HFFc6 (cell line): Measurements from ENCODE around the gene NBEAL2. TPM values are rescaled to one million over a fixed set of nuclear protein-coding genes. Genes with fewer than 3 reads are reported as not detected.

Experiments
- DNase-seq: peaks from one replicate; pipeline ENCODE4 v3.0.0-alpha.2; 2018
- H3K27ac Mint-ChIP-seq: 2 replicates; pipeline ENCODE4 v1.8.0; 2020; ENCODE audit warnings: mild to moderate bottlenecking, mixed read lengths
- H3K27me3 Mint-ChIP-seq: 2 replicates; pipeline ENCODE4 v1.8.0; 2021; ENCODE audit warnings: mild to moderate bottlenecking, moderate library complexity, mixed read lengths; ENCODE audit not compliant: insufficient read depth
- H3K36me3 Mint-ChIP-seq: 2 replicates; pipeline ENCODE4 v1.8.0; 2021; ENCODE audit warnings: low read depth, mixed read lengths
- H3K4me1 Mint-ChIP-seq: 2 replicates; pipeline ENCODE4 v1.8.0; 2020; ENCODE audit warnings: low read depth, mixed read lengths
- H3K4me3 Mint-ChIP-seq: 2 replicates; pipeline ENCODE4 v1.8.0; 2020; ENCODE audit warnings: mild to moderate bottlenecking, moderate library complexity, mixed read lengths
- H3K9me3 Mint-ChIP-seq: 2 replicates; pipeline ENCODE4 v1.8.0; 2020; ENCODE audit warnings: mild to moderate bottlenecking, mixed read lengths
- CTCF ChIP-seq: fragments of 200-600 bp; sonication (generic); IDR thresholded peaks from 2 replicates; pipeline ENCODE4 v1.5.0; 2021; ENCODE audit warnings: antibody characterized with exemption, mild to moderate bottlenecking
- total RNA-seq, 6 experiments: library from RNA; stranded (reverse); fragmentation: NEBNext Ultra II Directional; extraction: Animal tissue kit (Norgen Biotek cat#: 25700); gene quantifications; 2 replicates in 1 of 6; 3 replicates in 5 of 6; pipeline ENCODE4 v1.2.3, GENCODE V29; 2021

NBEAL2 gene
- total RNA-seq, 6 experiments from 2014 or later, result 5.3 to 7.6 (median 5.8) TPM

GRCh38 chr3:46957092-46957820, 22.2 kb upstream of the NBEAL2 start:
- TF ChIP-seq CTCF, result no peak
- peaks cover 70% of the 10 kb centered on the region for H3K4me1 Mint-ChIP-seq
- H3K36me3 Mint-ChIP-seq, result no peaks in the 10 kb centered on the region
- H3K9me3 Mint-ChIP-seq, result no peaks in the 10 kb centered on the region
- DNase-seq, result no peak
- no peak overlapping the region for H3K4me3 Mint-ChIP-seq
- H3K27me3 Mint-ChIP-seq, result no peaks in the 10 kb centered on the region; the same call in 1 of the 2 replicates
- no peak overlapping the region for H3K27ac Mint-ChIP-seq

DNA sequence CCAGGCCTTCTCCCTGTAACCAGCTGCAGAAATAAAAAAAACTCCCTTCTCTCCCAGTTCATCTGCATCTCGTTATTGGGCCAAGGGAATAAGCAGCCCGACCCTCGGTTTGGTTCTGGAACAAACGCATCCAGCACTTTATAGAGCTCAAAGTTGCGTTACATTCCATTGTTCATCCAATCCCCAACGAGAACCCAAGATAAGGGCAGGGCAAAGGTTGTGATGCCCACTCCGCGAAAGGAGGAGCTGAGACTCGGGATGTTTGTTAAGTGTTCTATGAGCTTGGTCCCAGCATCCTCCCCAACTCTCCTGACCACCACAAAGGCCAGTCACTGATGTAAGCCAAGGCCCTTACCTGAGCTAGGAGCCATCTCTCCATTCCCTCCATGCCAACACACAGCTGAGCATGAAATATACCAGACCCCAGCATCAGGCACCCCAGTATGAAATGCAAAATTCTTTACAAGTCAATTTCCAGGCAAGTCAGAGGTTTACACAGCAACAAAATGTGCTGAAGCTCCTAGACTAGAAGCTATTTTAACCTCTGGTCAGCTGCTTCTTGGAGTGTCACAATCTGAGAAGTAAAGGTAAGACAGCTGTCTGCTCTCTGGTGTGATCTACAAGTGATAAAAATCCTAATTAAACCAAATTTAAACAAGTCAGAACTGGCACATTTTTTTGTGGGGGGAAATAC, 20.9 kb upstream of the NBEAL2 start:
- Mint-ChIP-seq H3K27ac (peak overlapping the region; percentile 70), H3K36me3 (no peaks in the 10 kb centered on the region), H3K27me3 (no peaks in the 10 kb centered on the region; the same call in 1 of the 2 replicates), H3K4me1 (peaks cover 67% of the 10 kb centered on the region), H3K4me3 (no peak overlapping the region), H3K9me3 (no peaks in the 10 kb centered on the region)
- DNase-seq, result no peak
- no peak for TF ChIP-seq CTCF

GRCh38 chr3:46959161-46959511, 20.3 kb upstream of the NBEAL2 start:
- Mint-ChIP-seq H3K36me3 (no peaks in the 10 kb centered on the region), H3K9me3 (no peaks in the 10 kb centered on the region), H3K27ac (peak overlapping the region; percentile 70), H3K27me3 (no peaks in the 10 kb centered on the region; the same call in 1 of the 2 replicates), H3K4me3 (no peak overlapping the region), H3K4me1 (peaks cover 61% of the 10 kb centered on the region)
- TF ChIP-seq CTCF, result no peak
- no peak for DNase-seq

GRCh38 chr3:46960081-46960701, 19.3 kb upstream of the NBEAL2 start:
- peak overlapping the region; percentile 70 for H3K27ac Mint-ChIP-seq
- H3K4me3 Mint-ChIP-seq, result peak overlapping the region; percentile 38; the same call in 1 of the 2 replicates
- peaks cover 55% of the 10 kb centered on the region for H3K4me1 Mint-ChIP-seq
- no peak for TF ChIP-seq CTCF
- no peaks in the 10 kb centered on the region; the same call in 1 of the 2 replicates for H3K27me3 Mint-ChIP-seq
- no peaks in the 10 kb centered on the region for H3K9me3 Mint-ChIP-seq
- DNase-seq, result peak; percentile 23
- H3K36me3 Mint-ChIP-seq, result no peaks in the 10 kb centered on the region

DNA sequence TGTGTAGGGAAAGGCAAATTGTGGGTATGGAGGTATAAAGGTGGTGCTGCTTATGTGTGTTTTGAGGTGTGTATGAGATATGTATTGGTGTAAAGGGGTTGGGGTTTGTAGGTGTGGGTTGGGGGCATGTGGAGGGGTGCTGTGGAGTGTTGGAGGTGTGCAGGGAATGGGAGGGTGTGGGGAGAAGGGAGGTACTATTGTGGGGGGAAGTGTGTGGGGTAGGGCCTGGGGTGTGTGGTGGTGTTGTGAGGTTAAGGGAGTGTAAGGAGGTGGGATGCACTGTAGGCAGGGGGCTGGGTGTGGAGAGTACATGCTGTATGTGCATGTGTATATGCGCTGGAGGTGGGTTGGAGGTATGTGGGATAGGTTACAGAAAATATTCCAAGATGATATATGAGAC, 18.6 kb upstream of the NBEAL2 start:
- TF ChIP-seq CTCF, result no peak
- Mint-ChIP-seq H3K9me3 (no peaks in the 10 kb centered on the region), H3K27ac (peak overlapping the region; percentile 70), H3K4me1 (peaks cover 55% of the 10 kb centered on the region), H3K4me3 (no peak overlapping the region), H3K36me3 (peaks cover 5% of the 10 kb centered on the region; the same call in 1 of the 2 replicates), H3K27me3 (no peaks in the 10 kb centered on the region; the same call in 1 of the 2 replicates)
- no peak for DNase-seq
